Neural progenitor cell (in vitro differentiated cells): ENCODE results near the gene C16orf87. TPM values are rescaled to one million over a fixed set of nuclear protein-coding genes. Genes with fewer than 3 reads are reported as not detected.

Source experiments
- DNase-seq: peaks from one replicate; pipeline ENCODE4 v3.0.0-alpha.2; 2016; ENCODE audit warnings: low spot score
- H2AFZ ChIP-seq: fragments of 200-600 bp; sonication (generic); replicated peaks from 2 replicates; pipeline ENCODE4 v1.6.1; 2016; ENCODE audit warnings: antibody characterized with exemption
- H3F3A ChIP-seq: fragments of 200-600 bp; sonication (generic); 2 replicates; pipeline ENCODE4 v1.6.1; 2016; ENCODE audit warnings: antibody characterized with exemption, low read depth
- H3K27ac ChIP-seq: fragments of 200-600 bp; sonication (generic); 2 replicates; pipeline ENCODE4 v1.5.1; 2016; ENCODE audit warnings: mild to moderate bottlenecking
- H3K27me3 ChIP-seq: fragments of 200-600 bp; sonication (generic); 2 replicates; pipeline ENCODE4 v1.6.1; 2016; ENCODE audit warnings: mild to moderate bottlenecking, moderate library complexity
- H3K36me3 ChIP-seq: fragments of 200-600 bp; sonication (generic); 2 replicates; pipeline ENCODE4 v1.5.1; 2016
- H3K4me1 ChIP-seq: fragments of 200-600 bp; sonication (generic); 2 replicates; pipeline ENCODE4 v1.6.1; 2016; ENCODE audit warnings: mixed run types
- H3K4me2 ChIP-seq: fragments of 200-600 bp; sonication (generic); 2 replicates; pipeline ENCODE4 v1.6.1; 2016
- H3K4me3 ChIP-seq: fragments of 200-600 bp; sonication (generic); 2 replicates; pipeline ENCODE4 v1.5.1; 2016
- H3K79me2 ChIP-seq: fragments of 200-600 bp; sonication (generic); 2 replicates; pipeline ENCODE4 v1.6.1; 2016; ENCODE audit warnings: low read depth
- H3K9ac ChIP-seq: fragments of 200-600 bp; sonication (generic); 2 replicates; pipeline ENCODE4 v1.6.1; 2016
- H3K9me3 ChIP-seq: fragments of 200-600 bp; sonication (generic); 2 replicates; pipeline ENCODE4 v1.5.1; 2016; ENCODE audit warnings: low read depth
- H4K20me1 ChIP-seq: fragments of 200-600 bp; sonication (generic); 2 replicates; pipeline ENCODE4 v1.6.1; 2016; ENCODE audit warnings: low read depth
- H3K27ac Mint-ChIP-seq: 3 replicates; pipeline ENCODE4 v1.8.0; 2021; ENCODE audit warnings: mixed read lengths
- H3K27me3 Mint-ChIP-seq: 2 replicates; pipeline ENCODE4 v1.8.0; 2022; ENCODE audit warnings: low read depth, mild to moderate bottlenecking, inconsistent platforms, moderate library complexity, mixed read lengths; ENCODE audit not compliant: insufficient read depth
- H3K36me3 Mint-ChIP-seq: 3 replicates; pipeline ENCODE4 v1.8.0; 2021; ENCODE audit warnings: mixed read lengths
- H3K4me1 Mint-ChIP-seq: 3 replicates; pipeline ENCODE4 v1.8.0; 2021; ENCODE audit warnings: mixed read lengths
- H3K4me3 Mint-ChIP-seq: 3 replicates; pipeline ENCODE4 v1.8.0; 2021; ENCODE audit warnings: mild to moderate bottlenecking, moderate library complexity, mixed read lengths
- H3K9me3 Mint-ChIP-seq: 3 replicates; pipeline ENCODE4 v1.8.0; 2020; ENCODE audit warnings: mixed read lengths
- CTCF ChIP-seq: fragments of 200-600 bp; sonication (generic); IDR thresholded peaks from 2 replicates; pipeline ENCODE4 v1.5.1; 2017; ENCODE audit warnings: antibody characterized with exemption, mild to moderate bottlenecking
- EZH2 ChIP-seq: fragments of 200-600 bp; sonication (generic); IDR thresholded peaks from 2 replicates; pipeline ENCODE4 v1.6.1; 2017; ENCODE audit warnings: antibody characterized with exemption, mild to moderate bottlenecking, moderate library complexity
- EZH2phosphoT487 ChIP-seq: fragments of 200-600 bp; sonication (generic); IDR thresholded peaks from 2 replicates; pipeline ENCODE4 v1.6.1; 2017; ENCODE audit warnings: antibody characterized with exemption
- total RNA-seq: library from RNA; depleted of rRNA; stranded (reverse); fragments of >200 nt; gene quantifications from 2 replicates; pipeline ENCODE4 v1.2.3, GENCODE V29; 2015; ENCODE audit warnings: low replicate concordance

The C16orf87 gene, protein sequence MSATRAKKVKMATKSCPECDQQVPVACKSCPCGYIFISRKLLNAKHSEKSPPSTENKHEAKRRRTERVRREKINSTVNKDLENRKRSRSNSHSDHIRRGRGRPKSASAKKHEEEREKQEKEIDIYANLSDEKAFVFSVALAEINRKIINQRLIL
- total RNA-seq = 40.9 and 66.7 TPM in 2 replicates

DNA sequence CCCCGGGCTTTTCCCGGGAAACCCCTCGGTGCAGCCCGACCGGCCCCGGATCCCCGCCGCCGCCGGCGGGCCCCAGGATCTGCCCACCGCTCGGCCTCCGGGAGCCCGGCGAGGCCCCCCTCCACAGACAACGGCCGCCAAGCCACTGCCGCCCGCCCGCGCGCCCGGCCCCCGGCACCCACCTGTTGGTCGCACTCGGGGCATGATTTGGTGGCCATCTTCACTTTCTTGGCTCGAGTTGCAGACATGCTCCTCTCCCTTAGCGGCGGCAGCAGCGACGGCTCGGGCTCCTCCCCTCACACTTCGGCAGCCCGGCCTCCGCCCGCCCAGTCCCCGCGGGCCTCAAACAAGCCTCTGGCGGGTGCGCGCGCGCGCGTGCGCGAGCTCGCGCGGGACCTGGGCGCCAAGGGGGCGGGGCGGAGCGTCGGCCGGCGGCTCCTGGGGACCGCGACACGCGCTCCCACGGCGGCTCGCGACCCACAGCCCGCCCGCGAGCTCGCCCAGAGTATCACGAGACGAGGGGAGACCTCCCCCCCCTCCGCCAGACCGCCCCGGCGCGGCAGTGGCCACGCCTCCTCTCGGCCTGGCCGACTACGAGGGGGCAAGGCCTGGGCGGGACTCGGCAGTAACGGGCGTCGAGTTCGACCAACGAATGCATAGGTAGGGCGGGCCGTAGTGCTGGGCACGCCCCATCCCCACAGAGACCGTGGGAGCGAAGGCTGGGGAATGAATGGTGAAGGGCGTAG, at the start of gene C16orf87:
C16orf87 (minus strand) TSS at position 279 of the 746 bp plus-strand sequence; CDS start at position 248, 31 bp downstream.
- peak; percentile 97 for DNase-seq
- H3K4me3 ChIP-seq = peak within 1 kb of the TSS; percentile 89
- H3K4me3 Mint-ChIP-seq = peak within 1 kb of the TSS; percentile 98
- peaks cover 20% of the 10 kb centered on the region for H3F3A ChIP-seq
- no peak within 1 kb of the TSS for H2AFZ ChIP-seq
- H3K4me1 Mint-ChIP-seq = peaks cover 9% of the 10 kb centered on the region
- H3K36me3 Mint-ChIP-seq = no peaks in the 10 kb centered on the region
- peaks cover 22% of the 10 kb centered on the region for H4K20me1 ChIP-seq
- H3K27ac Mint-ChIP-seq = peak within 1 kb of the TSS; percentile 92
- no peak for TF ChIP-seq EZH2phosphoT487
- no peak for TF ChIP-seq CTCF
- no peak for TF ChIP-seq EZH2
- H3K27me3 ChIP-seq = no peaks in the 10 kb centered on the region
- H3K79me2 ChIP-seq = peaks cover 46% of the 10 kb centered on the region
- no peaks in the 10 kb centered on the region for H3K9me3 Mint-ChIP-seq
- H3K27me3 Mint-ChIP-seq = no peaks in the 10 kb centered on the region
- H3K9ac ChIP-seq = peak within 1 kb of the TSS; percentile 78
- H3K9me3 ChIP-seq = no peaks in the 10 kb centered on the region
- H3K4me1 ChIP-seq = peaks cover 20% of the 10 kb centered on the region
- peak within 1 kb of the TSS; percentile 91 for H3K4me2 ChIP-seq
- H3K36me3 ChIP-seq = no peaks in the 10 kb centered on the region
- peak within 1 kb of the TSS; percentile 86 for H3K27ac ChIP-seq

- H3K4me1 Mint-ChIP-seq = no peaks in the 10 kb centered on the region
- TF ChIP-seq EZH2phosphoT487 = no peak
- no peak for TF ChIP-seq CTCF
- TF ChIP-seq EZH2 = no peak
- H3K27me3 Mint-ChIP-seq = peaks cover 4% of the 10 kb centered on the region
- no peaks in the 10 kb centered on the region for H3K4me1 ChIP-seq
- H3F3A ChIP-seq = no peaks in the 10 kb centered on the region
- no peaks in the 10 kb centered on the region for H3K79me2 ChIP-seq
- H3K9ac ChIP-seq = no peak overlapping the region
- no peaks in the 10 kb centered on the region for H3K27me3 ChIP-seq
- H3K9me3 ChIP-seq = no peaks in the 10 kb centered on the region
- no peaks in the 10 kb centered on the region for H3K9me3 Mint-ChIP-seq
- H3K4me3 Mint-ChIP-seq = no peak overlapping the region
- H3K27ac ChIP-seq = no peak overlapping the region
- H4K20me1 ChIP-seq = no peaks in the 10 kb centered on the region
- H3K4me3 ChIP-seq = no peak overlapping the region
- H3K36me3 ChIP-seq = no peaks in the 10 kb centered on the region
- DNase-seq = no peak
- H3K4me2 ChIP-seq = no peak overlapping the region
- no peaks in the 10 kb centered on the region for H3K36me3 Mint-ChIP-seq
- H2AFZ ChIP-seq = no peak overlapping the region
- H3K27ac Mint-ChIP-seq = no peak overlapping the region
Measured at GRCh38 chr16:46875243-46875642, 44.3 kb upstream of the C16orf87 start.

GRCh38 chr16:46873201-46873600, 42.2 kb upstream of the C16orf87 start:
- H3K4me1 ChIP-seq = no peaks in the 10 kb centered on the region
- no peak overlapping the region for H3K4me3 Mint-ChIP-seq
- H4K20me1 ChIP-seq = no peaks in the 10 kb centered on the region
- peaks cover 4% of the 10 kb centered on the region for H3K27me3 Mint-ChIP-seq
- no peak overlapping the region for H3K4me3 ChIP-seq
- no peak overlapping the region for H2AFZ ChIP-seq
- H3K9me3 ChIP-seq = no peaks in the 10 kb centered on the region
- H3K4me1 Mint-ChIP-seq = no peaks in the 10 kb centered on the region
- H3K79me2 ChIP-seq = no peaks in the 10 kb centered on the region
- no peak for DNase-seq
- no peak overlapping the region for H3K9ac ChIP-seq
- no peaks in the 10 kb centered on the region for H3K36me3 Mint-ChIP-seq
- no peak for TF ChIP-seq CTCF
- no peak for TF ChIP-seq EZH2
- no peak for TF ChIP-seq EZH2phosphoT487
- H3K27me3 ChIP-seq = no peaks in the 10 kb centered on the region
- no peaks in the 10 kb centered on the region for H3K36me3 ChIP-seq
- no peaks in the 10 kb centered on the region for H3K9me3 Mint-ChIP-seq
- H3K27ac Mint-ChIP-seq = no peak overlapping the region
- H3K27ac ChIP-seq = no peak overlapping the region
- H3F3A ChIP-seq = no peaks in the 10 kb centered on the region
- no peak overlapping the region for H3K4me2 ChIP-seq
